ENCODE results near the gene TPRX1.

TPRX1 gene

GRCh38 chr19:47752440-47753211 is 51.7 kb downstream of the TPRX1 start:
- Histone ChIP-seq H3K36me3 (ENCODE audit: control insufficient read depth, low read length) (peaks cover 95% of the 10 kb centered on the region), H3K79me2 (ENCODE audit: control insufficient read depth, low read length) (peaks cover 27% of the 10 kb centered on the region), H3K27ac (ENCODE audit: low read depth, low read length) (no peak overlapping the region), H3K4me2 (ENCODE audit: low read length) (no peak overlapping the region), H3K9me2 (replicated peaks; ENCODE audit: control insufficient read depth, low read length) (no peaks in the 10 kb centered on the region), H4K20me1 (ENCODE audit: control insufficient read depth, insufficient read depth, low read depth, low read length) (peaks cover 8% of the 10 kb centered on the region; the same call in 1 of the 2 replicates), H3K27me3 (ENCODE audit: control insufficient read depth, low read length) (no peaks in the 10 kb centered on the region), H3K4me1 (ENCODE audit: control insufficient read depth, low read length) (peaks cover 20% of the 10 kb centered on the region), H3K9me3 (ENCODE audit: control insufficient read depth, insufficient read depth, low read length) (no peaks in the 10 kb centered on the region), H3K4me3 (ENCODE audit: low read length) (no peak overlapping the region), H3F3A (ENCODE audit: control insufficient read depth, insufficient read depth) (no peaks in the 10 kb centered on the region)
- TF ChIP-seq EZH2phosphoT487 (IDR thresholded peaks at IDR 0.05; ENCODE audit: borderline replicate concordance, low read length) (no peak), CTCF (IDR thresholded peaks at IDR 0.05; ENCODE audit: low read depth, low read length, poor library complexity, severe bottlenecking) (no peak)

Data from DOHH2 (cell line).